GM18519 (cell line): Measurements from ENCODE around the gene JADE1.

Source experiments
- ATAC-seq: cut with Tn5 transposase; IDR thresholded peaks from one replicate; pipeline ENCODE4 v1.9.1; 2021; ENCODE audit warnings: mild to moderate bottlenecking, moderate library complexity; ENCODE audit not compliant: unreplicated experiment, low FRiP score

JADE1 gene

GRCh38 chr4:128809477-128810330 lies at the start of gene JADE1:
Gene JADE1, plus strand, starts transcription at chr4:128809700. Its CDS starts 22,059 bp downstream, at chr4:128831759.
- peak; percentile 40 for ATAC-seq

DNA sequence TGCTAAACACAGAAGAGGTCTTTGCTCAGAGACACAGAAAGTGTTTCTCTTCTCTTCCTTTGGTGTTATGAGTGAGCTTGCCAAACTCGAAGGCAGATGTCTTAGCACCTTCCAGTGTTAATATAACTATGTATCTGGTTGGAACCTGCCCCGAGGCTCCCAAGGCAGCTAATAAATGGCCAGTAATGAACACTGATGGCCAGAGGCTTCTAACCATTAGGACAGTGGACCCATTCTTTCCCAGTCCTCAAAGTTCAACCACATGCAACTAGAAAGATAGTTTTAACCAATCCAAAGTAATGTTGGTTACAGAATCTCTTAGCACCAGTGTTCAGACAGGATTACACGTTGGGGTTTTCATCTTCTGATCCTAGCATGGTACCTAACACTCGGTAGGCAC lies 42.7 kb upstream of the JADE1 start:
- no peak for ATAC-seq

DNA sequence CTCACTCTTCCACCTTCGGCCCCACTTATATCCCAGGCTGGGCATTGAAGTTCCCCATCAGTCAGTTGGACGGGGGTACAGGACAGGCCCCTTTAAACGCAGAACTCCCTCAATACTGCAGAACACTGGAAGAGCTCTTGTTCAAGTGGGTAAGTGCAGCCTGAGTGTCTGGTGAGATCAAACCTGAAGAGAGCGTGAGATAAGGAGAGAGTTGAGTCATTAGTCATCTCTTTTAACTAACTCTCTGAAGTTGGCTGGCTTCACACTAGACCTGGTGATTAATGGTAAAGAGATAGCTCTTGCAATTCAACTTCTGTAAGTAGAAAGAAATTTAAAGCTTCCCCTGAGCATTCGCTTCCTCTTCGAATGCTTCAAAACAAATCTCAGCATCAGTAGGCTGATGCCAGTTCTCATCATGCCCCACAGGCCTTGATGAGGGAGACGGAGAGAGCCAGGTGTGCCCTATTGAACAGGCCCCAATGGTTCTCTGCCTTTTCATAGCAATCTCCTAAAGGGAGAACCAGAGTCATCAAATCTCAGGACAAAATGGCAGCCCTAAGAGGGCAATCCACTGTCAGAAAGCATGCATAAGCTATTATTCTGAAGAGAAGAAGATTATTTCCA lies 41.0 kb upstream of the JADE1 start:
- ATAC-seq, result no peak

GRCh38 chr4:128769011-128769410 lies 40.5 kb upstream of the JADE1 start:
- no peak for ATAC-seq

DNA sequence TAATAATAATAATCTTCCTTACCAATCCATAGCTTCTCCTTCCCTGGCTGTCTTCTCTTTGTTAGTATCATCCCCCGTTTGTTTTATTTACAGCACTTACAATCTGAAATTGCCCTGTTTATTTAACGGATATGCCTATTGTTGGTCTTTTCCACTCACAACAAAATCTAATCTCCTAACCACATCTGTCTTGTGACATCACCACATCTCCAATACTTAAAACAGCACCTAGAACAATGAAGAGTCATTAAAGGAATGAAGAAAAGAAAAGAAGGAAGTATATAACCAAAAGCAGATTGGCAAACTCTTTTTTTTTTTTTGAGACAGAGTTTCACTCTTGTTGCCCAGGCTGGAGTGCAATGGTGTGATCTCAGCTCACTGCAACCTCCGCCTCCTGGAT lies 38.7 kb upstream of the JADE1 start:
- no peak for ATAC-seq

GRCh38 chr4:128775477-128775876 lies 34.0 kb upstream of the JADE1 start:
- ATAC-seq, result no peak

GRCh38 chr4:128775916-128776315 lies 33.6 kb upstream of the JADE1 start:
- no peak for ATAC-seq

- no peak for ATAC-seq
These were observed 32.7 kb upstream of the JADE1 start for GRCh38 chr4:128776794-128777216.

- no peak for ATAC-seq
These were observed 28.8 kb upstream of the JADE1 start for GRCh38 chr4:128780688-128781087.

DNA sequence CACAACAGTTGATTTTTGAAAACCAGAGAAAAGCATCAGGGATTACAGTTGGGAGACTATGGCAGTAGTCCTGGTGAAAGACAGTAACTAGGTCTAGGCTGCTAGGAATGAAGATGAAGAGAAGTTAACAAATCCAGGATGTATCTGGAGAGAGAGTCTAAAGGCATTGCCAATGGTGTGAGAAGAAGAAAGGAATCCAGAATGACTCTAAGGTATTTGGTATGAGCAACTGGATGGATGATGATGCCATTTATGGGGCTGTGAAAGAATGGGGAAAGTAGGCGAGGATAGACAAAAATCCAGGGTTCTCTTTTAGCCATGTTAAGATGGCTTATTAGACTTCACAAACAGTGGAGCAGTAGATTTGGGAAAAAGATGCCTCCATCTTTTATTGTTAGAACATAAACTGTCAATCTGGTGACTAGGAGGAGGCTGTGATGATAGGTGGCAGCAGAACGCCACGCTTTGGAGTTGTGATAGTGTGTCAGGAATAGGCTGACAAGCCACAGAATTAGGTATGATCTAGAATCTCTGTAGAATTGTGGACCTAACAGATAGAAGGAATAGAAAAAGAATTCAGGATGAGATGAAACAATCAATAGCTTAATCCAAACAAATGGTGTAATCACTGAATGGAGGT lies 27.3 kb upstream of the JADE1 start:
- ATAC-seq, result no peak

DNA sequence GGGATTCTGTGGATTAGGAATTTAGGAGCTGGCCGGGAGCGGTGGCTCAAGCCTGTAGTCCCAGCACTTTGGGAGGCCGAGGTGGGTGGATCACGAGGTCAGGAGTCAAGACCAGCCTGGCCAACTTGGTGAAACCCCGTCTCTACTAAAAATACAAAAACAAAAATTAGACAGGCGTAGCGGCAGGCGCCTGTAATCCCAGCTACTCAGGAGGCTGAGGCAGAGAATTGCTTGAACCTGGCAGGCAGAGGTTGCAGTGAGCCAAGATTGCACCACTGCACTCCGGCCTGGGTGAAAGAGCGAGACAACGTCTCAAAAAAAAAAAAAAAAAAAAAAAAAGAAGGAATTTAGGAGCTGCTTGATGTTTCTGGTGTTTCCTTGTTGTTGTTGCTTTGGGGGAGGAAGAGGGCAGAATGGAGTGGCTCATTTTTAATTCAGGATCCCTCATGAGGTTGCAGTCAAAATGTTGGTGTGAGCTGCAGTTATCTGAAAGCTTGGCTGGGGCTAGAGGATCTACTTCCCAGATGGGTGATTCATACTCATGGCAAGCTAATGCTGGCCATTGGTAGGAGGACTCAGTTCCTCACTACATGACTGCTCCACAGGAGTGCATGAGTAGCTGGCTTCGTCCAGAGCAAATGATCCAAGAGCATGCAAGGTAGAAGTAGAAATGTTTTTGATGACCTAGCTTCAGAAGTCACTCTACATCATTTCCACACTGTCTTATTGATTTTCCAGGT lies 26.5 kb upstream of the JADE1 start:
- ATAC-seq, result no peak

- no peak for ATAC-seq
These were observed 21.8 kb upstream of the JADE1 start for GRCh38 chr4:128787509-128788311.

DNA sequence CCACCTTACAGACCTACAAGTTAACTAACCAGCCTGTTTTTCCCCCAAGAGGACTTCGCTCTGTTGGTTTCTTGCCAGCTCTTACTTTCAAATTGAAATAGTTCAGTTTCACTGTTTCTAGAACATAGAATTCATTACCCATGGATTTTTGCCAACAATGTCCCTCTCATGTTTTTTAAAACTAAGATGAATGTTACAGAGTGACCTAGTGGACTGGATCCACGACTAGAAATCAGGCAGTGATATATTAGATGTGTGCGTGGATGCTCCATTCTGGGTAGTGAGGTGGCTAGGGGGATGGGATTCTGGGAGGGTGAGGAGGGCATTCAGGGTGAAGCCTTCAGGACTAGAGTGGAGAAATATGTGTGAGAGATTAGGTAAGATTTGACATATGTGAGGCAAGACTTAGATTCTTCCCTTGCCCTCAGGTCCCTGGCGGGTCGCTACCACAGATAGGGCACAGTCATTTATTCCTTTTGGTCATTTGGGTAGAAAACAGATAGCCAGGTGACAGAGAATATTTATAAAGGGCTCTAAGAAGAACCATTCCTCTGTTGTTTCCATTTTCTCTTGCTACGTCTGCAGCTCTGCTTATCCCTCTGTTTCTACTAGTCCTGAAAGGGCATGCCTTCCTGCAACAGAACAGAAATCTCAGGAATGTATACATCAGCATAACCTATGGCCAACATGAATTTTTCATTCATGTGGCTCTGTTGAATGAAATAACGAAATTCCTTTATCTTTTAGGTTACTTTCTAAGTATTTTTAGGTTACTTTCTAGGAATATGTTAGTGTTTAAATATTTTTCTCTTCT lies 15.4 kb upstream of the JADE1 start:
- no peak for ATAC-seq

- ATAC-seq, result no peak
These were observed 12.6 kb upstream of the JADE1 start for GRCh38 chr4:128796934-128797333.

- no peak for ATAC-seq
These were observed 9.2 kb upstream of the JADE1 start for GRCh38 chr4:128800284-128800683.

- no peak for ATAC-seq
These were observed 8.7 kb upstream of the JADE1 start for GRCh38 chr4:128800701-128801284.

GRCh38 chr4:128802680-128803628 lies 6.5 kb upstream of the JADE1 start:
- no peak for ATAC-seq

- no peak for ATAC-seq
These were observed 5.7 kb upstream of the JADE1 start for GRCh38 chr4:128803783-128804182.
